Activated gamma-delta T cell (primary cell): ENCODE data around the gene NHERF1.

ENCODE experiments used
- DNase-seq: peaks from one replicate; lab custom pipeline; 2025; lab: John Stamatoyannopoulos, UW

The NHERF1 gene

GRCh38 chr17:74785096-74785980 lies 36.9 kb downstream of the NHERF1 start:
- DNase-seq, result no peak

DNA sequence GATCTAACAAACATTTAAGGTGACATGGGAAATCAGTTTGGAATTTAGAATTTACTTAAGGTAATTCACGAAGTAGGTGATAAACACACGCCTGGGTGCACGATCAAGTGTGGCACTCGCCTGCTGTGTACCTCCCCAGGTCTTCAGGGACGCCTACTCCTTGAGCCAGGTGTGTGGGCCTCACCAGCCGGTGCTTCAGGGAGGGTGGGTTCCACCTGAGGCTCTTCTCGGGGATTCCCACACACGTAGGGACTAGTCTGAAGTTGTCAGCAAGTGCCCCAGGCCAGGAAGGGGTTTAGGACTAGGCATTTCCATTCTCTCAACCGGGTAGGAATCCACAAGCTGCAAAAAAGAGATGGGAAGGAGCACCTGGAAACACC lies 37.5 kb downstream of the NHERF1 start:
- DNase-seq, result no peak

- no peak for DNase-seq
These were observed 38.1 kb downstream of the NHERF1 start for GRCh38 chr17:74786431-74787055.

DNA sequence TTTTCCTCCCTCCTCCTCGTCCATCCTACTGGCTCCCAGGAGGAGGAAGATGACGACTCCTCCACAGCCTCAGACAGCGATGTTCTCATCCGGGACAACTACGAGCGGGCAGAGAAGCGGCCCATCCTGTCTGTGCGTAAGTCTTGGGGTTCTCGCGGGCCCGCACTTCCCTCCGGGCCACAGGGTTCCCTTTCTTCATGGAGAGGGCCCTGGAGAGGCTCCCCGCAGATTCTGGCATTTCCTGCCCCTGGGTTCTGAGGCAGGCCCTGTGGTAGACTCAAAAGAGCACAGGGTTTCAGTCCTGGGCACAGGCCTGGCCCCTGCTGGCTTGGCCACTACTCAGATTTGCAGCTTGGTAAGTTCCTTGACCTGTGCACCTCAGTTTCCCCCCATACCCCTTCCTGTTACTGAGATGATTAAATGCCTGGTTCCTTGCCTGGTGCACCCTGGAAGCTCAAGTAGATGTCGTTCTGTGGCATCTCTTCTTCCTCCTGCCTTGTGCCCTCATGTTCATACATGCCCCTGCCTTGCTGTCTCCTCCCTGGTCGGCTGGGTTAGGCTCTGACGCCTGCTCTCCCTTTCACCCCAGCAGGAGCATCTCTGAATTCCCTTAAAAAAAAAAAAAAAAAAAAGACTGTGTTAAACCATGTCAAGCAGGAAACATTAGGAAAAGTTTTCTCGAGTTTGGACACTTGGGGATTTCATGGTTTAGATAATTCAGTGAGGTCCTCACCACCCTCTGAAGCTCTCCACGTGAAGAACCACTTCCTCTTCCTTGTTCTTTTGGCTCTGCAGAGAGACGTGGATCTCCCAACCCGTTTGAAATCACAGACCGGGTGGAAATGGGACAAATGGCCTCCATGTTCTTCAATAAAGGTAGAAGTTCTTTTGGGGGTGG lies 42.0 kb downstream of the NHERF1 start:
- no peak for DNase-seq

- no peak for DNase-seq
These were observed 44.2 kb downstream of the NHERF1 start for GRCh38 chr17:74792586-74793105.

DNA sequence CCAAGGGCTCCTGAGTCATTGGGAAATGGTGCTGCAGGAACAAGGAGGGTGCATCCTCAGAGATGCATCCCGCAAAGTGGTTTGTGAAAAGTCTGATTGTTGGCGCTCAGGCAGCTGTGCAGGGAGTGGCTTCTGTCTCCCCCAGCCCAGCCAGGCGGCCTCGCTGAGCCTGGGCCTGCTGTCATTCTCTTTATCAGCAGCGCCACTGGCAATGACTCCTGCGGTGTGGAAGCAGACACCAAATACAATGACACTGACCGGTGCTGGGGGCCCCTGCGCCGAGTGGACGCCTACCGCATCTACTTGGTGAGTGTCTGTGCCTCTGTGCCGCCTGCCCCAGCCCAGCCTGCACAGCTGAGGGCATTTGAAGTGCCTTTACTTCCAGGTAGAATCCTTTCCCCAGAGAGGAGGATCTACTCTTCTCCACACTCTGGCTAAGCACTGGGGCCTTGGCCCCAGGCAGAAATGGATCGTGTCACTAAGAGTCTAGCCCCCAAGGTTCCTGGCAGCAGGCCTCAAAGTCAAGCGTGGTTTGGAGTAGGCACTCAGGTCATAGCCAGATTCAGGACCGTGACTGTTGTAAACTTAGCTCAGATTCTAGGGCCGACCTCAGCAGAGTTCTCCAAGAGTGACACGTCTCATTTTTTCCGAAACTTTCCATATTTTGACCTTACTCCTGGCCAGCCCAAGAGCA lies 47.0 kb downstream of the NHERF1 start:
- DNase-seq, result no peak

GRCh38 chr17:74796211-74796610 lies 47.8 kb downstream of the NHERF1 start:
- DNase-seq, result no peak

GRCh38 chr17:74796866-74797265 lies 48.4 kb downstream of the NHERF1 start:
- DNase-seq, result no peak

GRCh38 chr17:74797824-74798223 lies 49.4 kb downstream of the NHERF1 start:
- DNase-seq, result no peak

- DNase-seq, result no peak
These were observed 49.8 kb downstream of the NHERF1 start for GRCh38 chr17:74798239-74798707.

GRCh38 chr17:74799097-74799496 lies 50.7 kb downstream of the NHERF1 start:
- no peak for DNase-seq

DNA sequence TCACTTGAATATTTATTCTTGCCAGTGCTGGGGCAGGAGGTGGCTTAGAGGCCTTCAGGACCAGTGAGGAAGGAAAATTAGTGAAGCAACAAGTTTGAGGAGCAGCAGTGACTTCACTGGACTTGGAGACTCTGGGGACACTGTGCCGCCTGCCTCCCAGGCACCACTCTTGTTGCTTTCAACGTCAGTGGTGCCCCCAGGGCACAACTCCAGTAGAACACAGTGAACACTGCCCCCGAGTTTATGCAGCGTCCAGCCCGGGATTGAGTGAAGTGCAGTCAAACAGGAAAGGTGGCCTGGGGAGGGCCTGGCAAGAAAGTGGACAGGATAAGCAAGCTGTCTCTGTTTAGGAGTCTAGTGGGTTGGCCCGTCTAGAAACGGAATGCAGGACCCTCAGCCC lies 52.1 kb downstream of the NHERF1 start:
- DNase-seq, result no peak

DNA sequence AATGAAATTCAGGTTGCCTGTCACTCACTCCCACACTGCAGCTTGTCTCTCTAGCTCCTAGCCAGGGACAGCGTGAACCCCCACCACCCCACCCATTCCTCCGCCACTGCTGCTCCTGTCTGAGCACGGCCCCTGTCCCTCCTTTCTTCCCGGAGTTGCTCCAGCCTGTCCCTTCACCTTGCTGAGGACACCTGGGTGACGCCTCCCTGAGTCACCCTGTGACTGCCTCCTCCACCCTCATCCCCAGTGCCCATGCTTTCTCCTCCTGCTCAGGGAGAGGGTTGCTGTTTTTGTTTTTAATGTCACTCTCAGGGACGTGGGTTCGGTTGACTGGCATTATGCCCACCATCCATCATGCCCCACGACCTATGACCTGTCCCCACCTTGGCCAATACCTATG lies 53.5 kb downstream of the NHERF1 start:
- DNase-seq, result no peak

- DNase-seq, result no peak
These were observed 55.0 kb downstream of the NHERF1 start for GRCh38 chr17:74803388-74803930.

GRCh38 chr17:74803971-74804370 lies 55.5 kb downstream of the NHERF1 start:
- DNase-seq, result no peak

DNA sequence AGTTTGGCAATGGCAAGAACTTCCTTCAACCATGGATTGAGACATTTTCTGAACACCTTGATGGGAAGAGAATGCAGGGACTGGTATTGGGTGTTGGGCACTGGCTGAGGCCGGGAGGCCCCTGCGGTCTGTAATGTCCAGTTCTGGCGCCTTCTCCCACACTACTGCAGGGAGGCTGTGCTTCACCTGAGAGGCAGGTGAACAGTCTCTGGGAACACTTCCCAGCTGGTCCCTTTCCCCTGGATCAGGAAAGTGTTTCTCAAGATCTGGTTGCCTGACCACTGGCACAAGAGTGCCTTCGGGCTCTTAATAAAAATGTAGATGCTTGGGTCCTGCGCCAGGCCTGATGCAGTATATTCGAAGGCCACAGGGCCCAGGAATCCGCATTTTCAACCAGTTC lies 56.3 kb downstream of the NHERF1 start:
- DNase-seq, result no peak

- DNase-seq, result no peak
These were observed 57.2 kb downstream of the NHERF1 start for GRCh38 chr17:74805591-74805991.

- no peak for DNase-seq
These were observed 57.9 kb downstream of the NHERF1 start for GRCh38 chr17:74806334-74806733.

DNA sequence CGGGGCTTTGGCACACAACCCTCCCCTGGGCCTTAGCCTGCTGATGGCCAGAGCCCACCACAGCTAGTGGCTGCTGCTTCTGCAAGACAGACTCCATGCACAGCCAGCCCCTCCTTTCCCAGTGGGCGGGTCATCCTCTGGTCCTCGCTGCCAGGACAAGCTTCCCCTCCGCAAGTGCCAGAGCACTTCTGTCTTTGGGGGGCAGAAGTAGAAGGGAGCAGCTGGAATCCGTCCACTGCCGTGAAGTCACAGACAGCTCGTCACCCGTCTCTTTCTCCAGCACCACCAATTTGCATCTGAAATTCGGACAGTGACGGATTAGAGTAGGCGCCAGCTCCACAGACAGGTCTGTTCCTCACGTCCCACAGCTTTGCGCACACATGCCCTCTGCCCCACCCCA lies 59.0 kb downstream of the NHERF1 start:
- no peak for DNase-seq

DNA sequence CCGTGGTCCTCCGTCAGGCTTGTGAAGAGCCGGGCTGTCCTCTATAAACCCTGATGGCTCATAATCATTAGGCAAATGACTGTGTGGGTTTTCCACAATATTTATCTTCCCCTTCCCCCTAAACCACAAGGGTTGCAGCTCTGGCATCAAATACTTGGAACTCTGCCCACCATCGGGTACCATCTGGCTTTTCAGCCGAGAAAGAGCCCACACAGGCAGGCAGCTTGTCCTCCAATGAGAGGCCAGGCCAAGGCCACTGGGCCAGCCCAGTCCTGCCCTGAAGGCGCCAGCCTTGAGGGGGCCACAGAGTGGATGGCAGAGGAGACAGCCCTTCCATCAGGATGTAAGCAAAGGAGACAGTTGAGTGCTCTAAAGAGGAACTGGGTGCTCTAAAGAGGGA lies 59.5 kb downstream of the NHERF1 start:
- no peak for DNase-seq
